MCF 10A (cell line): Measurements from ENCODE around the gene C2CD2. TPM values are rescaled to one million over a fixed set of nuclear protein-coding genes. Genes with fewer than 3 reads are reported as not detected.

ENCODE experiments used
- BruUV-seq: library from RNA; stranded (reverse); fragments of 400-500 nt; replicated peaks from 2 replicates; lab custom pipeline; 2021; lab: Mats Ljungman, UMichigan
- CTCF ChIA-PET: fragments of 300-600 bp; sonication (Branson Sonifier 250); formaldehyde crosslinking; extraction: SDS; loops from one replicate; lab custom pipeline; 2021; ENCODE audit warnings: antibody characterized with exemption, inconsistent platforms; lab: Yijun Ruan, JAX
- POLR2A ChIA-PET: fragments of 300-600, 350-650 bp; sonication (Branson Sonifier 250); formaldehyde crosslinking; extraction: SDS; loops from one replicate; lab custom pipeline; 2020; ENCODE audit warnings: antibody characterized with exemption, inconsistent platforms; lab: Yijun Ruan, JAX
- DNase-seq: peaks from one replicate; pipeline ENCODE4 v3.0.0-alpha.2; 2018; ENCODE audit not compliant: unreplicated experiment
- H3K27ac Mint-ChIP-seq: one replicate; pipeline ENCODE4 v1.8.0; 2022; ENCODE audit warnings: mild to moderate bottlenecking, low read depth, mixed read lengths; ENCODE audit not compliant: unreplicated experiment
- H3K27me3 Mint-ChIP-seq: one replicate; pipeline ENCODE4 v1.8.0; 2022; ENCODE audit warnings: mixed read lengths; ENCODE audit not compliant: insufficient read depth, unreplicated experiment
- H3K36me3 Mint-ChIP-seq: one replicate; pipeline ENCODE4 v1.8.0; 2022; ENCODE audit warnings: mild to moderate bottlenecking, moderate library complexity, mixed read lengths; ENCODE audit not compliant: insufficient read depth, unreplicated experiment
- H3K4me1 Mint-ChIP-seq: one replicate; pipeline ENCODE4 v1.8.0; 2022; ENCODE audit warnings: mixed read lengths; ENCODE audit not compliant: insufficient read depth, unreplicated experiment
- H3K4me3 Mint-ChIP-seq: one replicate; pipeline ENCODE4 v1.8.0; 2022; ENCODE audit warnings: mild to moderate bottlenecking, moderate library complexity, mixed read lengths; ENCODE audit not compliant: unreplicated experiment
- H3K9me3 Mint-ChIP-seq: one replicate; pipeline ENCODE4 v1.8.0; 2022; ENCODE audit warnings: mixed read lengths; ENCODE audit not compliant: unreplicated experiment
- CTCF ChIP-seq: fragments of 200-600 bp; IDR thresholded peaks from one replicate; pipeline ENCODE4 v1.8.0; 2022; ENCODE audit warnings: antibody characterized with exemption, mild to moderate bottlenecking; ENCODE audit not compliant: unreplicated experiment
- intact Hi-C: fragments of 100-400 bp; cut with micrococcal nuclease; formaldehyde crosslinking; loops from 2 replicates; pipeline ENCODE4 v1.14.1; 2022
- total RNA-seq: library from RNA; stranded (reverse); gene quantifications from 2 replicates; pipeline ENCODE4 v1.2.3, GENCODE V29; 2022

Gene C2CD2
- total RNA-seq, 1 experiment from 2014 or later, result 25.1 TPM

GRCh38 chr21:41850085-41850484 is 103.7 kb downstream of the C2CD2 start:
- ChIA-PET POLR2A (no interaction called here), CTCF (interaction anchor here (0.6 kb wide), 2 partner anchors 246 to 269 kb away, joined by 3 read pairs; no protein-coding TSS in a partner anchor)

GRCh38 chr21:41848958-41849580 is 104.7 kb downstream of the C2CD2 start:
- no peak for TF ChIP-seq CTCF
- intact Hi-C loops, result no loop called here
- BruUV-seq, result no TSS peak

More at GRCh38 chr21:41850085-41850484, 103.7 kb downstream of the C2CD2 start:
- DNase-seq, result no peak
- Mint-ChIP-seq H3K4me1 (no peaks in the 10 kb centered on the region), H3K4me3 (no peak overlapping the region), H3K36me3 (peaks cover 14% of the 10 kb centered on the region), H3K9me3 (no peaks in the 10 kb centered on the region), H3K27ac (no peak overlapping the region), H3K27me3 (no peaks in the 10 kb centered on the region)
- no peak for TF ChIP-seq CTCF
- BruUV-seq, result no TSS peak
- intact Hi-C loops, result no loop called here

GRCh38 chr21:41848533-41848932 is 105.3 kb downstream of the C2CD2 start:
- Mint-ChIP-seq H3K9me3 (no peaks in the 10 kb centered on the region), H3K27ac (no peak overlapping the region), H3K27me3 (no peaks in the 10 kb centered on the region), H3K4me3 (no peak overlapping the region), H3K4me1 (no peaks in the 10 kb centered on the region), H3K36me3 (peaks cover 7% of the 10 kb centered on the region)
- DNase-seq, result no peak
- intact Hi-C loops, result no loop called here
- no TSS peak for BruUV-seq
- no peak for TF ChIP-seq CTCF
- ChIA-PET POLR2A (interaction anchor here (1.0 kb wide), 1 partner anchor 29 kb away, joined by 4 read pairs; no protein-coding TSS in a partner anchor), CTCF (interaction anchor here (0.7 kb wide), 1 partner anchor 16 kb away, joined by 5 read pairs; no protein-coding TSS in a partner anchor)

More at GRCh38 chr21:41848958-41849580, 104.7 kb downstream of the C2CD2 start:
- Mint-ChIP-seq H3K9me3 (no peaks in the 10 kb centered on the region), H3K4me3 (no peak overlapping the region), H3K4me1 (no peaks in the 10 kb centered on the region), H3K27ac (no peak overlapping the region), H3K36me3 (peaks cover 7% of the 10 kb centered on the region), H3K27me3 (no peaks in the 10 kb centered on the region)
- CTCF ChIA-PET, result interaction anchor here (0.6 kb wide), 1 partner anchor 248 kb away, joined by 4 read pairs; no protein-coding TSS in a partner anchor
- POLR2A ChIA-PET, result interaction anchor here (1.0 kb wide), 1 partner anchor 29 kb away, joined by 4 read pairs; no protein-coding TSS in a partner anchor
- no peak for DNase-seq

GRCh38 chr21:41847066-41847804 is 106.6 kb downstream of the C2CD2 start:
- no peak for DNase-seq
- ChIA-PET POLR2A (interaction anchor here (0.6 to 1.2 kb wide), 2 partner anchors 19 to 31 kb away, joined by 3 to 5 read pairs; no protein-coding TSS in a partner anchor), CTCF (interaction anchor here (0.8 kb wide), 1 partner anchor 258 kb away, joined by 3 read pairs; no protein-coding TSS in a partner anchor)
- Mint-ChIP-seq H3K27ac (no peak overlapping the region), H3K27me3 (no peaks in the 10 kb centered on the region), H3K36me3 (peaks cover 7% of the 10 kb centered on the region), H3K4me3 (no peak overlapping the region), H3K4me1 (no peaks in the 10 kb centered on the region), H3K9me3 (no peaks in the 10 kb centered on the region)
- BruUV-seq, result no TSS peak
- TF ChIP-seq CTCF, result no peak
- intact Hi-C loops, result no loop called here
